ENCODE data around the gene SPDYE9. TPM values are rescaled to one million over a fixed set of nuclear protein-coding genes. Genes with fewer than 3 reads are reported as not detected.
"Not testable (repeated sequence)": the region's sequence is repeated elsewhere in the genome, so short reads cannot be mapped to it uniquely, and the experiment has no call there.

SPDYE9 gene
- total RNA-seq, 2 experiments from 2014 or later, result not detected

GRCh38 chr7:73124126-73124525 is 38.3 kb upstream of the SPDYE9 start:
- H3K4me3 ChIP-seq (ENCODE audit: low read depth, low read length, poor library complexity, severe bottlenecking); BruUV-seq (replicated peaks); H3K27ac ChIP-seq (ENCODE audit: low read depth, low read length, poor library complexity, severe bottlenecking); H3K4me1 ChIP-seq (ENCODE audit: insufficient read depth, low read length, poor library complexity, severe bottlenecking); H3K9me3 ChIP-seq (ENCODE audit: low read length); H4K20me1 ChIP-seq (ENCODE audit: insufficient read depth, low read length); H2AFZ ChIP-seq (ENCODE audit: low read length); POLR2A ChIA-PET; DNase-seq (ENCODE audit: low spot score); H3K79me2 ChIP-seq (ENCODE audit: insufficient read depth, low read depth, low read length); intact Hi-C loops (cut with micrococcal nuclease; ENCODE audit: unreplicated experiment); CTCF ChIA-PET (ENCODE audit: unreplicated experiment); H3K36me3 ChIP-seq (ENCODE audit: insufficient read depth, low read length); H3K9me2 ChIP-seq (ENCODE audit: insufficient read depth, low read length); H3K4me2 ChIP-seq (ENCODE audit: low read length): not testable (repeated sequence)
- 0 out of 2 replicates have a peak, but pooled peaks have one; percentile 16 for TF ChIP-seq CTCF (conservative IDR thresholded peaks at IDR 0.05; ENCODE audit: low read length)

GRCh38 chr7:73122778-73123447 is 37.1 kb upstream of the SPDYE9 start:
- BruUV-seq (replicated peaks); H3K9me2 ChIP-seq (ENCODE audit: insufficient read depth, low read length); H3K36me3 ChIP-seq (ENCODE audit: insufficient read depth, low read length); intact Hi-C loops (cut with micrococcal nuclease; ENCODE audit: unreplicated experiment); POLR2A ChIA-PET; H3K4me2 ChIP-seq (ENCODE audit: low read length); H2AFZ ChIP-seq (ENCODE audit: low read length); H3K27ac ChIP-seq (ENCODE audit: low read depth, low read length, poor library complexity, severe bottlenecking); H3K79me2 ChIP-seq (ENCODE audit: insufficient read depth, low read depth, low read length); H4K20me1 ChIP-seq (ENCODE audit: insufficient read depth, low read length); H3K4me1 ChIP-seq (ENCODE audit: insufficient read depth, low read length, poor library complexity, severe bottlenecking); CTCF ChIA-PET (ENCODE audit: unreplicated experiment); DNase-seq (ENCODE audit: low spot score); H3K4me3 ChIP-seq (ENCODE audit: low read depth, low read length, poor library complexity, severe bottlenecking); H3K9me3 ChIP-seq (ENCODE audit: low read length): not testable (repeated sequence)

GRCh38 chr7:73118155-73118554 is 32.3 kb upstream of the SPDYE9 start:
- H3K9me3 ChIP-seq (ENCODE audit: low read length); DNase-seq (ENCODE audit: low spot score); BruUV-seq (replicated peaks); H3K27ac ChIP-seq (ENCODE audit: low read depth, low read length, poor library complexity, severe bottlenecking); intact Hi-C loops (cut with micrococcal nuclease; ENCODE audit: unreplicated experiment); H3K4me1 ChIP-seq (ENCODE audit: insufficient read depth, low read length, poor library complexity, severe bottlenecking); H2AFZ ChIP-seq (ENCODE audit: low read length); H3K4me3 ChIP-seq (ENCODE audit: low read depth, low read length, poor library complexity, severe bottlenecking); POLR2A ChIA-PET; H4K20me1 ChIP-seq (ENCODE audit: insufficient read depth, low read length); H3K9me2 ChIP-seq (ENCODE audit: insufficient read depth, low read length); H3K79me2 ChIP-seq (ENCODE audit: insufficient read depth, low read depth, low read length); H3K36me3 ChIP-seq (ENCODE audit: insufficient read depth, low read length); CTCF ChIA-PET (ENCODE audit: unreplicated experiment); H3K4me2 ChIP-seq (ENCODE audit: low read length): not testable (repeated sequence)

- H3K9me2 ChIP-seq (ENCODE audit: insufficient read depth, low read length); H4K20me1 ChIP-seq (ENCODE audit: insufficient read depth, low read length); intact Hi-C loops (cut with micrococcal nuclease; ENCODE audit: unreplicated experiment); DNase-seq (ENCODE audit: low spot score); H3K4me1 ChIP-seq (ENCODE audit: insufficient read depth, low read length, poor library complexity, severe bottlenecking); H3K79me2 ChIP-seq (ENCODE audit: insufficient read depth, low read depth, low read length); H3K36me3 ChIP-seq (ENCODE audit: insufficient read depth, low read length); POLR2A ChIA-PET; CTCF ChIA-PET (ENCODE audit: unreplicated experiment); H3K9me3 ChIP-seq (ENCODE audit: low read length); H2AFZ ChIP-seq (ENCODE audit: low read length); BruUV-seq (replicated peaks); H3K27ac ChIP-seq (ENCODE audit: low read depth, low read length, poor library complexity, severe bottlenecking); H3K4me2 ChIP-seq (ENCODE audit: low read length); H3K4me3 ChIP-seq (ENCODE audit: low read depth, low read length, poor library complexity, severe bottlenecking): not testable (repeated sequence)
Measured at GRCh38 chr7:73057811-73058210, 28.0 kb downstream of the SPDYE9 start, which contains the start of gene SPDYE11. Gene SPDYE11 (minus strand): TSS chr7:73057911. CDS start chr7:73056111, 1,800 bp downstream.

GRCh38 chr7:73029666-73030065 is 56.2 kb downstream of the SPDYE9 start, which contains the start of gene SPDYE8:
Gene SPDYE8 (minus strand): TSS chr7:73029766. CDS start chr7:73027966, 1,800 bp downstream.
- POLR2A ChIA-PET; H3K4me3 ChIP-seq (ENCODE audit: low read depth, low read length, poor library complexity, severe bottlenecking); H3K4me1 ChIP-seq (ENCODE audit: insufficient read depth, low read length, poor library complexity, severe bottlenecking); H3K4me2 ChIP-seq (ENCODE audit: low read length); H3K27ac ChIP-seq (ENCODE audit: low read depth, low read length, poor library complexity, severe bottlenecking); BruUV-seq (replicated peaks); H3K36me3 ChIP-seq (ENCODE audit: insufficient read depth, low read length); CTCF ChIA-PET (ENCODE audit: unreplicated experiment); DNase-seq (ENCODE audit: low spot score); H3K9me3 ChIP-seq (ENCODE audit: low read length); H2AFZ ChIP-seq (ENCODE audit: low read length); H3K9me2 ChIP-seq (ENCODE audit: insufficient read depth, low read length); H4K20me1 ChIP-seq (ENCODE audit: insufficient read depth, low read length); intact Hi-C loops (cut with micrococcal nuclease; ENCODE audit: unreplicated experiment); H3K79me2 ChIP-seq (ENCODE audit: insufficient read depth, low read depth, low read length): not testable (repeated sequence)
